MCF 10A (cell line): ENCODE measurements around the gene IL10. TPM values are rescaled to one million over a fixed set of nuclear protein-coding genes. Genes with fewer than 3 reads are reported as not detected.

Experiments used
- BruUV-seq: library from RNA; stranded (reverse); fragments of 400-500 nt; replicated peaks from 2 replicates; lab custom pipeline; 2021; lab: Mats Ljungman, UMichigan
- CTCF ChIA-PET: fragments of 300-600 bp; sonication (Branson Sonifier 250); formaldehyde crosslinking; extraction: SDS; loops from one replicate; lab custom pipeline; 2021; ENCODE audit warnings: antibody characterized with exemption, inconsistent platforms; lab: Yijun Ruan, JAX
- POLR2A ChIA-PET: fragments of 300-600, 350-650 bp; sonication (Branson Sonifier 250); formaldehyde crosslinking; extraction: SDS; loops from one replicate; lab custom pipeline; 2020; ENCODE audit warnings: antibody characterized with exemption, inconsistent platforms; lab: Yijun Ruan, JAX
- DNase-seq: peaks from one replicate; pipeline ENCODE4 v3.0.0-alpha.2; 2018; ENCODE audit not compliant: unreplicated experiment
- H3K27ac Mint-ChIP-seq: one replicate; pipeline ENCODE4 v1.8.0; 2022; ENCODE audit warnings: mild to moderate bottlenecking, low read depth, mixed read lengths; ENCODE audit not compliant: unreplicated experiment
- H3K27me3 Mint-ChIP-seq: one replicate; pipeline ENCODE4 v1.8.0; 2022; ENCODE audit warnings: mixed read lengths; ENCODE audit not compliant: insufficient read depth, unreplicated experiment
- H3K36me3 Mint-ChIP-seq: one replicate; pipeline ENCODE4 v1.8.0; 2022; ENCODE audit warnings: mild to moderate bottlenecking, moderate library complexity, mixed read lengths; ENCODE audit not compliant: insufficient read depth, unreplicated experiment
- H3K4me1 Mint-ChIP-seq: one replicate; pipeline ENCODE4 v1.8.0; 2022; ENCODE audit warnings: mixed read lengths; ENCODE audit not compliant: insufficient read depth, unreplicated experiment
- H3K4me3 Mint-ChIP-seq: one replicate; pipeline ENCODE4 v1.8.0; 2022; ENCODE audit warnings: mild to moderate bottlenecking, moderate library complexity, mixed read lengths; ENCODE audit not compliant: unreplicated experiment
- H3K9me3 Mint-ChIP-seq: one replicate; pipeline ENCODE4 v1.8.0; 2022; ENCODE audit warnings: mixed read lengths; ENCODE audit not compliant: unreplicated experiment
- intact Hi-C: fragments of 100-400 bp; cut with micrococcal nuclease; formaldehyde crosslinking; loops from 2 replicates; pipeline ENCODE4 v1.14.1; 2022
- total RNA-seq: library from RNA; stranded (reverse); gene quantifications from 2 replicates; pipeline ENCODE4 v1.2.3, GENCODE V29; 2022
- TF ChIP-seq, protein P1 (sequence below): fragments of 200-600 bp; IDR thresholded peaks from one replicate; pipeline ENCODE4 v1.8.0; 2022; ENCODE audit warnings: antibody characterized with exemption, mild to moderate bottlenecking; ENCODE audit not compliant: unreplicated experiment

The IL10 gene
- total RNA-seq, 1 experiment from 2014 or later = not detected

GRCh38 chr1:206739411-206740076, 32.8 kb downstream of the IL10 start:
- no TSS peak for BruUV-seq
- Mint-ChIP-seq H3K4me1 (peaks cover 9% of the 10 kb centered on the region), H3K4me3 (no peak overlapping the region), H3K36me3 (peaks cover 49% of the 10 kb centered on the region), H3K9me3 (no peaks in the 10 kb centered on the region), H3K27me3 (no peaks in the 10 kb centered on the region), H3K27ac (no peak overlapping the region)
- no peak for DNase-seq
- ChIA-PET CTCF (interaction anchor here (0.6 to 7.1 kb wide), 24 partner anchors 9 to 339 kb away, joined by 3 to 93 read pairs (median 4); partner anchors contain the start of genes DYRK3 and IL10), POLR2A (interaction anchor here (0.5 to 1.2 kb wide), 4 partner anchors 9 to 136 kb away, joined by 3 read pairs; no protein-coding TSS in a partner anchor)
- intact Hi-C loops = loop anchor here (1.0 kb wide), 2 partner anchors 126 to 173 kb away; partner anchors contain the start of gene IL20
- TF ChIP-seq, protein P1, sequence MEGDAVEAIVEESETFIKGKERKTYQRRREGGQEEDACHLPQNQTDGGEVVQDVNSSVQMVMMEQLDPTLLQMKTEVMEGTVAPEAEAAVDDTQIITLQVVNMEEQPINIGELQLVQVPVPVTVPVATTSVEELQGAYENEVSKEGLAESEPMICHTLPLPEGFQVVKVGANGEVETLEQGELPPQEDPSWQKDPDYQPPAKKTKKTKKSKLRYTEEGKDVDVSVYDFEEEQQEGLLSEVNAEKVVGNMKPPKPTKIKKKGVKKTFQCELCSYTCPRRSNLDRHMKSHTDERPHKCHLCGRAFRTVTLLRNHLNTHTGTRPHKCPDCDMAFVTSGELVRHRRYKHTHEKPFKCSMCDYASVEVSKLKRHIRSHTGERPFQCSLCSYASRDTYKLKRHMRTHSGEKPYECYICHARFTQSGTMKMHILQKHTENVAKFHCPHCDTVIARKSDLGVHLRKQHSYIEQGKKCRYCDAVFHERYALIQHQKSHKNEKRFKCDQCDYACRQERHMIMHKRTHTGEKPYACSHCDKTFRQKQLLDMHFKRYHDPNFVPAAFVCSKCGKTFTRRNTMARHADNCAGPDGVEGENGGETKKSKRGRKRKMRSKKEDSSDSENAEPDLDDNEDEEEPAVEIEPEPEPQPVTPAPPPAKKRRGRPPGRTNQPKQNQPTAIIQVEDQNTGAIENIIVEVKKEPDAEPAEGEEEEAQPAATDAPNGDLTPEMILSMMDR = no peak

- CTCF ChIA-PET = interaction anchor here (0.5 to 9.2 kb wide), 30 partner anchors 8 to 341 kb away, joined by 3 to 297 read pairs (median 4); partner anchors contain the start of genes DYRK3 and IL10
Observed at GRCh38 chr1:206738370-206739366, 33.6 kb downstream of the IL10 start.

DNA sequence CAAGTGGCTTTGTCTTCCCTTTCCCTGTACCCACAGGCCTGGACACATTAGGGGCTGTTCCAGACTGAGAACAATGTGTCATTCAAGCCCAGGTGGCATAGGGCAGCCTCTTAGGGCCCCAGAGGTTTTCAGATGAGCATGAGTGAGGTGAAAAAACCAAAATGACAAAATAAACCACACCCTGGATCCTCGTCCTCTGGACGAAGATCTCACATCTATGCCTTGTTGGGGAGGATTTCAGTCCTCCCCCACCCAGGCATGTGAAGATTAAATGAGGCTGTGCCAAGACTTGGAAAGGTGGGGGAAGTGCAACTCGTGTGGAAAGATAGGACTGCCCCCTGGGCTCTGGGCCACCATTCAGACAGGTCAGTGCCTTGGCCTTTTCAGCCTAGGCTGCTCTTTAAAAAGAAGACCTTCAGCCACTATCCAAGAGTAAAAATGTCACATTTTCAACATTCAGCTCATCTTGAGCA, 34.5 kb downstream of the IL10 start:
- Mint-ChIP-seq H3K9me3 (no peaks in the 10 kb centered on the region), H3K36me3 (peaks cover 66% of the 10 kb centered on the region), H3K4me3 (no peak overlapping the region), H3K27me3 (no peaks in the 10 kb centered on the region), H3K4me1 (peaks cover 9% of the 10 kb centered on the region), H3K27ac (peak overlapping the region; percentile 1)
- no TSS peak for BruUV-seq
- no peak for DNase-seq
- TF ChIP-seq, protein P1 = no peak
- intact Hi-C loops = no loop called here
- ChIA-PET CTCF (interaction anchor here (0.6 to 9.2 kb wide), 20 partner anchors 11 to 342 kb away, joined by 3 to 297 read pairs (median 4); partner anchors contain the start of gene IL10), POLR2A (interaction anchor here (1.0 to 1.5 kb wide), 3 partner anchors 16 to 175 kb away, joined by 3 to 4 read pairs (median 4); no protein-coding TSS in a partner anchor)

More at GRCh38 chr1:206738370-206739366, 33.6 kb downstream of the IL10 start:
- DNase-seq = peak; percentile 74
- Mint-ChIP-seq H3K27me3 (no peaks in the 10 kb centered on the region), H3K9me3 (no peaks in the 10 kb centered on the region), H3K4me3 (no peak overlapping the region), H3K4me1 (peaks cover 9% of the 10 kb centered on the region), H3K27ac (peak overlapping the region; percentile 1), H3K36me3 (peaks cover 57% of the 10 kb centered on the region)
- TF ChIP-seq, protein P1 = peak; percentile 57
- BruUV-seq = TSS peak; percentile 0
- POLR2A ChIA-PET = interaction anchor here (0.5 to 1.5 kb wide), 3 partner anchors 137 to 174 kb away, joined by 3 to 4 read pairs (median 3); no protein-coding TSS in a partner anchor
- intact Hi-C loops = loop anchor here (1.0 kb wide), 2 partner anchors 127 to 174 kb away; partner anchors contain the start of gene IL20
